Activated naive CD4-positive, alpha-beta T cell (primary cell): ENCODE data around the gene CD9.

Experiments used
- DNase-seq, 4 experiments: peaks; one replicate each; lab custom pipeline; 2025; lab: John Stamatoyannopoulos, UW

The CD9 gene

DNA sequence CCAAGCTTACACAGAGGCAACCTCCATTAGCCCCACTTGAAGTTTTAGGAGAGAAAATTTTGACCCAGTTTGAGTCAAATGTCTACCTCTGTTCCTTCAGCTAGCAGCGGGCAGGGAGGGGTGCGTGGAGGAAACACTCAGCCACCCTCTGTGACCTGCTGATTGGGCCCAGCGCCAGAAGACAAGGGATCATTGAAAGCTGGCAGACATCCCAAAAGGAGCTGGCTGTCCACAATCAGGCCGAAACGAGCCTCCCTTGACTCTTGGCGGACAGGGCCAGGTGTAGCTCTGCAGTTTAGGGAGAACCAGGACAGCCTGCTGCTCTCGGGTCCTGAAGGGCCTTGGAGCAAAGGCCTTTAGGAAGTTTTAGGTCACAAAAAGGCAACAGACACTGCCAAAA lies 41.3 kb downstream of the CD9 start:
- no peak for DNase-seq

GRCh38 chr12:6249580-6249979 lies 49.4 kb downstream of the CD9 start:
- no peak for DNase-seq

DNA sequence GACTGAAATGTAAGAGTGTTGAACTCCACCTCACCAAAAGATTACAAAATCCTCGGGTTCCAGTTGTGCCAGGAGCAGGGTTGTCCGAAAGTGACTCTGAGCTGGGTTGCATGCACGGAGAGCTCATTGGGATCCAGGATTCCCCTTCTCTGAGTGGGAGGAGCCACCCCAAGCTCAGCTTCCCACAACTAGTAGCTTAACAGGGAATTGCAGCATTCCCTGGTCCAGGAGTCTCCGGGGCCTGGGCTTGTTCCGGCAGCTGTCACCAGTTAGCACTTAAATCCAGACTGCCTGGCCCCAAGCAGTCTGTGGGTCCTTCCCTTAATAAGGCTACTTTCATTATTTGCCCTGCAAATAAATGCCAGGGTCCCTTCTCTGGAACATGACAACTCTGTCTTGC lies 50.1 kb downstream of the CD9 start:
- DNase-seq = no peak

- no peak for DNase-seq
These were observed 53.1 kb downstream of the CD9 start for GRCh38 chr12:6253278-6253677.

DNA sequence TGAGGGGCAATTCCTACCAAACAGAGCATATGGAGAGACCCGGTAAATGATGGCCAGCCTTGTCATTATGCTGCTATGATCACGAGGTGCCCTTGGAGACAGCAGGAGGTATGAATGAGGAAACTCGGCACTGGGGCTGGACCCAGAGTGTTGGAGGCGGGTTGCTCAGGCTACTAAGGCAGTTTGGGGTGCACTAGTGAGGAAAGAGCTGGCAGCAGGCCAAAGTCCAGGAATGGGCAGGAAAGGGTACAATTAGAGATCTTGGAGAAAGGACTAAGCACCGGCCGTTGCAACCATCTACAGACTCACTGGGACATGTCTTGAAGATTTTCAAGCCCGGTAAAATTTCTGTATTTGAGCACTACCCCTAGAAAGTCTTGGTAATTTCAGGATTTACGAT lies 54.3 kb downstream of the CD9 start:
- DNase-seq = no peak

GRCh38 chr12:6257007-6257406 lies 56.8 kb downstream of the CD9 start:
- DNase-seq = no peak

GRCh38 chr12:6262211-6262610 lies 62.0 kb downstream of the CD9 start:
- DNase-seq = no peak

DNA sequence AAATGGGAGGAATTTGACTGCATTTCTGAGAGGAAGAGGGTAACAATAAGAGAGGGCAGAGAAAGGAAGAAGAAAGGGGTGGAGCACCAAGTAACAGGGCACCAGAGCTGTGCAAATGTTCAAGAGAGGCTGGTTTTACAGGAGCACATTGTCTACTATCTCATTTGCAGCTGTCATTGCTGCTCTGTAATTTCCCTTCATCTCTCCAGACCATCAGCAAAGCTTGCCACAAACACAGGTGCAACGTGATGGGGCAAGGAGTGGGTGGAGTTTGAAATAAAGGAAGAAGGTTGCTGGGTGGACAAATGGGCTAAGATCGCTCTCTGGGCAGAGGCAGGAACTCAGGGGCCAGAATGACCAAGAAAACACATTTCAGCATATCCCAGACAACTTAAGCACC lies 62.4 kb downstream of the CD9 start:
- no peak for DNase-seq

- DNase-seq = no peak
These were observed 63.7 kb downstream of the CD9 start for GRCh38 chr12:6263931-6264330.

- DNase-seq = no peak
These were observed 64.3 kb downstream of the CD9 start for GRCh38 chr12:6264402-6265037.

- no peak for DNase-seq
These were observed 64.8 kb downstream of the CD9 start for GRCh38 chr12:6265038-6265405.

DNA sequence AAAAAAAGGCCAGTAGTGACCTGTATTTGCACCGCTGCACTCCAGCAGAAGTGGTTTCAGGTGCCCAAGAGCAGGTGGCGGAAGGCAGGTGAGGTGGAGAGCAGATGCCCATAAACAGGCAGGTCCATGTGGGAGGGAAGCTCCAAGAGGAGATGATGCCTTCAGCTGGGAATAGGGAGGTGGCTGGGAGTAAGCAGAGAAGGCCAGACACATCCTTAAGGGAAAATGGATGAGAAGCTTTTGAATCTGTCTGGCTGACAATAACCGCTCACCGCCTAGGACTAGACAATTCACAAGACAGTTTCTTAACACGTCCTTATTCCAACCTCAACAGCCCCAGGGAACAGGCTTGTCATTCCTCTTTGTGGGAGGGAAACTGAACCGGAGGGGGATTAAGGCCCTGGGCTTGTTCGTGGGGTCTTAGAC lies 66.4 kb downstream of the CD9 start:
- no peak for DNase-seq

- no peak for DNase-seq
These were observed 66.9 kb downstream of the CD9 start for GRCh38 chr12:6266971-6267721.

DNA sequence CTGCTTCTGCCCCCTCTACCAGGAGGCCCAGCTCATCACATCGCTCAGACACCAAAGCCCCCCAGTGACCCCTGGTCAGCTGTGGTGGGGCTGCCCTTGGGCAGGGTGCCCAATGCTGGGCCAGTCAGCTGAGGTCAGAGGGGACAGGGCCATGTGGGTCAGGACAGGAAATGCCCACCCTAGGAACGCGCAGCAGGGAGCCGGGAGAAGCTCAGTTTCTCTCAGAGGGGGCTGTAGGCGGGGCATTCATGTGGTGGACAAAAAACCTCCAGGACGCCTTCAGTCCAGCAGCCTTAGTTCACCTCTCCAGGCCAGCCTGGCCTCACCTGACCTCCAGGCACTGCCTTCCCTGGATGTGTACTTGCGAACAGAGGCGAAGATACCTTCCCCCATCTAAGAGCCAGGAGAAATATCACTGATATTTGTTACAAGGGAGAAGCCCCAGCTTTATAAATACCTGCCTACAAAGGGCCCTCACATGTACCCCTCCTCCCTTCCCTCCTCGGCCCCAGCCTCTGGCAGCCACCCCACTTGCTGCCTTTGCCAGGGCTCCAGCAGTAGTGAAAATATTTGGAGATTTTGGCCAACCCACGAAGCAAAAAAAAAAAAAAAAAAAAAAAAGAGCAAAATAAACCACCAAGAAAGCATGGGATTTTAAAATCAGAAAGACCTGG lies 68.4 kb downstream of the CD9 start:
- DNase-seq = no peak

DNA sequence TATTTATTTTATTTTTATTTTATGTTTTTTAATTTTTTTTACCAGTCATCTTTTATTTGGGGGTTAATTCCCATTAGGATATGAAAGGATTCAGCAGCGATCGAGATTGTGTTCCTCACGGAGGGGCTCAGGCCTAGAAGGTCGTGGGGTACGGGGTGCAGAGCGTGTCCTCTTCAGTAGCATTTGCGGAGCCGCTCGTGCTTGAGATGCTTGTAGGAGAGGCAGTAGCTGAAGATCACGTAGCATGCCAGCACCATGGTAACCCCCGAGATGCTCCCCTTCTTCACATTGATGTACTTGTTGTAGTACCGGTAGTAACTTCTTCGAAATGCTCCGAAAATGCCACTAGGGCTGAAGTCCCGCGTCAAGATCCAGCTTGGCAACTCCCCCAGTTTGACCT lies 69.8 kb downstream of the CD9 start:
- DNase-seq = no peak

DNA sequence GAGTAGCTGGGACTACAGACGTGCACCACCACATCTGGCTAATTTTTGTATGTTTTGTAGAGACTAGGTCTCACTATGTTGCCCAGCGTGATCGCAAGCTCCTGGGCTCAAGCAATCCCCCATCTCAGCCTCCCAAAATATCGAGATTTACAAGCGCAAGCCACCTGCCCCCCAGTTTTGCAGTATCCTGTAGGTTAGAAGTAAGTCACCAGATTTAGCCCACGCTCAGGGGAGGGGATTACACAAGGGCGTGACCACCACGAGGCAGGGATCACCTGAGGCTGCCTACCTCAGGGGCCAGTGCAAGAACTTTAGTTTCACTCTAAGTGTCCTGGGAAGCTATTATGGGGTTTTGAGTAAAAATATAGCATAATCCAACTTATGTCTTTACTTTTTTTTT lies 71.1 kb downstream of the CD9 start:
- no peak for DNase-seq

DNA sequence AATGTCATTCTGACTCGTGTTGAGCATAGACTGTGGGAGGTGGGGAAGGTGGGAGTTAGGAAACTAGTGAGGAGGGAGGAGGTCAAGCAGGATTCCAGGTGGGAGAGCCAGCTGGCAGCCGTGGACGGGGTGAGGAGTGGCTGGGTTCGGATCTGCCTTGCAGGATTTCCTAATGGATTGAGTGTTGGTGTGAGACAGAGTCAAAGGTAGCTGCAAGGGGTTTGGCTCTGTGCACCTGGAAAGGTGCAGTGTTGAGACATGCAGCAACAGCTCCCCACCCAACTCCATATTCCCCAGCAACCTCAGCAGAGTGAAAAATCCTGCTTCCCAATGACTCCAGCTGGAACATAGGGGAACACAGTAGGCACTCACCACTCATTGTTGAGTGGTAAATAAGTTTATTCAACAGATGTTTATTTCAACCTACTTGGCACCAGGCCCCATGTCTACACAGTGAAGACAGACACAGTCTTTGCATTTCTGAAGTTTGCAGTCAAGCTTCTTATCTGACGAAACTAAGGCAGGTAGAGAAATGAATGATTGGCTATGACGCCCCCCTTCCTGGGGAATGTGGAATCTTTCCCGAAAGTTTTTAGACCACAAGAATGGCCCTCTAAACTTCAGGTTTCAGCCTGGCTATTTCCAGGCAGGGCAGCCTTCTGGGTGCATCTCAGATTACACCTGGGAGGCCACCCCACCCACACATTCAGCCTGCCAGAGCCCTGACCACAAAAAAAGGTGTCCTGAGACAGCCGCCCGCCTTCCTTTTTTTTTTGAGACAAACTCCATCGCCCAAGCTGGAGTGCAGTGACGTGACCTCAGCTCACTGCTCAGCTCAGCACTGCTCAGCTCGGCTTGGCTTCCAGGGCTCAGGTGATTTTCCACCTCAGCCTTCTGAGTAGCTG lies 72.4 kb downstream of the CD9 start:
- DNase-seq = no peak

- no peak for DNase-seq
These were observed 73.0 kb downstream of the CD9 start for GRCh38 chr12:6273205-6273540.

DNA sequence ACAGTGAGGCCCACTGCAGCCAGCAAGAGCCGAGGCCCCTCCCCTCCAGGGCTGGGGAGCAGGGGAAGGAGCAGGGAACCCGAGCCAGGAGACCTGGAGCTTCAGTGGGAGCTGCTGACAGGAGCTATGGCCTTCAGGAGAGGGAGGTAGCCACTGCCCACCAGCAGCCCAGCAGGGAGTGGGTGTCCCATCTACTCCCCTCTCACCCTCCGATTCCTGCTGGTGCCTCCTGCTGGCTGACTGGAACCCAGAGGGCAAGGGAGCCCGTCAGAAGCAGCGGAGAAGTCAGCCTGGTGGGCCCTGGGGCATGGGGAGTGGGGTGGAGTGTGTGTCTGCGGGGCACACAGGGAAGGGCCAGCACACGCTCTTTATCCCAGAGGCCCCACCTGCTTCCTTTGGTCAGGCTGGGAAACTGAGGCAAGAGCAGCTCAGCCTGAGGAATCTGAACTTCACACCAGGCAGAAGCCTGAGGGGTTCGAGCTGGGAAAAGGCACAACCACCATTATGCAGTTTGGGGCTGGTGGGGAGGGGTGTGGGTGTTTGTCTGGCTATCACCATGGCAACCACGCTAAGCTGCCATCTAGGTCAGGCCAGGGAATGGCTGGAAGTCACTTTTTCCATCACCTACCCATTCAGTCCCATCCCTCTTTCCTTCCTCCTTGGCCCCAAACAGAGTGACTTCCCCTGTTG lies 73.5 kb downstream of the CD9 start:
- no peak for DNase-seq

DNA sequence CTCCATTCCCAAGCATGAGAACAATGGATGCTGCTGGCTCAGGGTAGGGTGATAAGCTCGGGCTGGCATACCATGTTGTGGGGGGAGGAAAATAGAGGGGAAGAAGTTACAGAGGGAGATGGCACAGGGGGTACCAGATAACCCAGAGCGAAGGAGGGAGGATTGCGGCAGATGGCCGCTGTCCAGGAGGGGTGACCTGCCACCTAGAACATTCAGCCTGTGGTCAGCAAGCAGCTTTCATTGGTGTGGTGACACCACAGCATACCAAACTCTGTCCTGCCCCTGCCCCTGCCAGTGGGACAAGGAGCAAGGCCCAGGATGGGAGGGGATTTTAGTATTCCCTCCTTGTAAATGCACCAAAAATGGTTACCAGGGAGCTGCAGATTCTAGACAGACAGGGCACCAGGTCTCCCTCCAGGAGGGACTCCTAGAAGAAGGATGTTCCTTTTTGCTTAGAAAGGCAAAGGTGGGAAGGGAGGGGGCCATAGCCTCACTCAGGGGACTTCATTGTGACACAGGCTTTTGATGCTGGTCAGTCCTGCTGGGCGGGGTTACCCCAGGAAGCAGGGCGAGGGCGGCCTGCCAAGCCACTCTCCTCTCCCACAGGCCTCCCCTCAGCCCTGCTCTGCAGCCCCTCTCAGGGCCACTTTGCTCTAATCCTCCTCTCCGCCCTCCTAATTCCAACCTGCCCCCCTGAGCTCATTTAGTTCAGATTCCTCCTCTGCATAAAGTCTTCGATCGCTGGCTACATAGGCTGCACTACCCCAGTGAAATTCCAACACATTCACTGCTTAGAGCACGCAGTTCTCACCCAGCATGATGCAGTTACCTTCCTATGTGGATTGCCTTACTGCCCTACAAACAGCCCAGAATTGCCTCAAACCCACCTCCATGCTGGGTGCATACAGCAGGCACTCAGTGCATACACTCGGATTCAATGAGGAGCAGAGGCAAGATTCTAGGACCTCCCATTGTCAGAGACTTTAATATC lies 74.3 kb downstream of the CD9 start:
- DNase-seq = no peak
